Brain pericyte (primary cell): ENCODE results near the gene CDH12.

Experiments used
- DNase-seq: peaks from one replicate; pipeline ENCODE4 v3.0.0-alpha.2; 2012; ENCODE audit warnings: low read depth, low spot score

CDH12 gene

DNA sequence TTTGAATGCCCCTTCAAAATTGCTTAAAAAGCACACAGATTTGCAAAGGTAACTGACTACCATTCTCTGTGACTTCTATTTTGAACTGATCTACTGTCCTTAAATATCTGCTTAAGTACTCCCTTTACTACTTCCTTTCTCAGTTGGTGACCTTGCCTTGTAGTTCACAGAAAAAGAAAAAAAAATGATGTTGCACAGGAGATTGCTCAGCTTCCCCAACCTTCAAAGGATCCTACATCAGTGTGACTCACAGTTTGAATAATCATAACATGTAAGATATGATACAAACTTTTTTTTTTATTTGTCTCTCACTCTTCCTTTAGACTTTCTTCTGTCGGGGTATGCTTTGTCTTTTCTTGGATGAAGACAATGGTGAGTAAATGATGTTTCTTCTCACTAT, 1029.6 kb downstream of the CDH12 start:
- DNase-seq, result no peak

DNA sequence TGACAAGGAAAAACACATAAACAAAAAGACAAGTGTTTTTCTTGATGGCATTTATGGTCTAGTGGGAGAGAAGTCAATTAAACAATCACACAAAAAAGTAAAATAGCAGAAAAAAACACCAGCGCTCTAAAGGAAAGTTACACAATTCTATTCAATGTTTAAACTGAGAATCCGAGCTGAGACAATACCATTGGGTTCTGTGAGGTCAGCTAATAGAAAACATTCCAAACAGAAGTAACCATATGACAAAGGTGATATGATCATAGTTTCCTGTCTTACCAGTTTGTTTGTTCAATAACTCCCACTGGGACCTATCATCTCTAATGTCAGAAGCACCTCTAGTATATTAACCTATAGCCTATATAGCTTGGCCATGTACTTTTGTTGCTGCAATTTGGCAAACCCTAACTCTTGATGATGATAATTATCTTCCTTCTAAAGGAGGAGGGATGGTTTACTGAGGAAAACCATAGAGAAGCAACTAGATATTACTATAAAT, 1030.0 kb downstream of the CDH12 start:
- DNase-seq, result no peak

DNA sequence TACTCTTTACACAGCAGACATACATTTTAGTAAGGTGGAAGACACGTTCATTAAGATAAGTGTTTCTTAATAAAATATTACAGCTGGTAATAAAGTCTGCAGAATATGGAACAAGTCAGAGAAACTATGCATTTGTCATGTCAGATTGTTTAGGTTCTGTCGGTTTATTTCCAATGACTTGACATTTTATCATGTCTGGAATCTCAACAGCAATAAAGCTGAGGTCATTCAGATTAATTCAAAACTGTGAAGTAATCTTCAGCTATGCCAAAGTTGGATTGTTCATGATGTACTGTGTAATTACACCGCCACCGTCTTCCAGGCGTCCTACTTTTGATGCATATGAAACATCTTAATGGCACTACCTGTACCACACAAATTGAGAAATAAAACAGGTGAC, 1032.6 kb downstream of the CDH12 start:
- no peak for DNase-seq

DNA sequence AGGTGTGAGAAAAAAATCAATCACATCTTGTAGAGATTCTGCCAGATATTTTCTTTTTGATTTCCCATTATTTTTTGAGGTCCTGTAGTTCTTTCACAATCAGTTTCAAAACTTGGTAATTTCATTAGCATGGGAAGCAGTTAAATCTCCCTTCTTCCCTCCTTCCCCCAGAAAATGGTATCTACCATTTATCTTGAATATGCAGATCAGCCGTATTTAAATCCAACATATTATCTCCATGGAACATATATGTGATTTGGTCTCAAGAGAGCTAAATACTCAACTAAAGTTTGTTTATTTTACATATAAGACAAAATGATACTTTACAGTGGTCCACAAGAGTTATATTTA, 1034.8 kb downstream of the CDH12 start:
- DNase-seq, result no peak

DNA sequence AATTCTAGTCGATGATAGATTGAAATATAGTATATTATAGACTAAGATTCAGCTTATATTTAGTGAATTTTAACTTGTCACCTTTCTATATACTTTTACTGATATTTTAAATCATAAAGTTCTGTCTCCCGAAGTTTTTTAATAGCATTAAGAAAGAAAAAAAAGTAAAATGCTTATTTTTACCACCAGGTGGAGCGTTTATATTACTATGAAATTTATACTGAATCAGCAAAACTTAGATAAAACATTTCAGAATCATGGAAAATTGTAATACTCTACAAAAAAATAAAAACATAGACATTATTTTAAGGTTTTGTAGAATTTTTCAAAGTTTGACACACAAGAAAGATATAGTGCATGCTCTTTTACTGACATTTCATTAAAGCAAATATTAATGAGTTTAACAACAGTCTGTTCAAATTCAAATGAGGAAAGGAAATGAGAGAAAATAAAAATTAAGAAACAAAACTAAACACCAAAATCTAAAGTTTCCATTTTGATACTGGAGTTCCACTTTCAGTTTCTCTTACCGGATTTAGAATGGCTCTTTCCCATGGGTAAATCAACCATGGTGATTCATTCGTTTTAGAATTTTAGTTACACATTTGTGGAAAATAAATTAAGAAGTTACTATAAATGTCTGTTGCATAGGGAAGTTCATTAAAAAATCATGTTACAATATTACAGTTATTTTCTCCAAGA, 1035.3 kb downstream of the CDH12 start:
- DNase-seq, result no peak

DNA sequence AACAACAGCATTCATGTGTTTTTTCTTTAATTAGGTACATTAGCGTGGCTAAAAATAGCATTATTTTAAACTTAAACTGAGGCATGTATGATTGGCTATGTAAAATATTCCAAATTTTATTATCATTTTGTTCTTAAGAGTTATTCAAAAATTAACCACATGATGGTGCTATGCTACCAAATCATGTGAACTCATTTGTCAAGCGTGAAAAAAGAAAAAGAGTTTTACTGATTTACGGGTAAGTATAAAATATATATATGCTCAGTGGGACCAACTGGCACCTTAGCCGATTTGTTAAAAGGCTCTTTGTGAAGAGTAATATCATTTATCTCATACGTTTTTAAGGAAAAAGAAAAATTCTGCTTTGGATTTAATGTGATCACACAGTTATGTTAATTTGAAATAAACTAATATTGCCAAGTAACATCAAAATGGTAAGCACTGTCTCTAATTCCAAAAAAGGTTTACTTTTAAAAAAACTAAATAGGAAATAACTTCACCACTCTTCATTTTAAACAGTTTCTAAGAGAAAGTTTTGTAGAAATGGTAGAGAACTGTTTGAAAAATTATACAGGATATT, 1042.3 kb downstream of the CDH12 start:
- DNase-seq, result no peak

DNA sequence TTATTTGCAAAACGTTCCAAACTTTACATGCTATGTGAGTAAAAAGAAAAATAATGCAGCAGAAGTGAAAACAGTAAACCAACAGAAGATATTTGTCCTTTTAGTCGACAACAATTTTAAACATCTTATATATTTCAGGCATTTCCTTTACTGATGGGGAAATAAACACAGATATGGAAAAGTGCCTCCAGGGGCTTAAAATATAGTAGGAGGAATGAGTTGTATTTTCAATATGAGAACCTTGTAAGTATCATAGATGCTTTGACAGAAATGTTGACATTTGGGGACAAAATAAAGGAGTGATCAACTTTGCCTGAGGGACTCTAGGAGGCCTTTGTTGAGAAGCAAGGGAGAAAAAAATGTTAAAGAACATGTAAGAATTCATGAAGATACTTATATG, 1043.5 kb downstream of the CDH12 start:
- no peak for DNase-seq

DNA sequence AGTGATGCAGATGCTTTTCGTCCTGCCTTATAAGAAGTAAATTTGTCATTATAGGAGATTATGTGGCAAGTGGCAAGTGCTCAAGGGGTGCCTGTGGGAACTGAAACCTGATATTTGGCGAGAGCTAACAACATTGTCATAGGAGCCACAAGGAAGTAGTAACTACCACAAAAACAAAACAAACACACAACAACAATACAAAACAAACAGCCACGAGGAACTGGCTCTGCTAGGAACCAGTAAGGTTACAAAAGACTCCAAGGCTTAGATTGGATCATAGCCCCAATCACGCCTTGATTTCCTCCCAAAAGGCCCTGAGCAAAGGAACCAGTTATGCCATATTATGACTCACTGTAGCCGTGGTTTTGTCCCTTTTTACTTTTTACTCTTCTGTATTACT, 1045.2 kb downstream of the CDH12 start:
- DNase-seq, result no peak

DNA sequence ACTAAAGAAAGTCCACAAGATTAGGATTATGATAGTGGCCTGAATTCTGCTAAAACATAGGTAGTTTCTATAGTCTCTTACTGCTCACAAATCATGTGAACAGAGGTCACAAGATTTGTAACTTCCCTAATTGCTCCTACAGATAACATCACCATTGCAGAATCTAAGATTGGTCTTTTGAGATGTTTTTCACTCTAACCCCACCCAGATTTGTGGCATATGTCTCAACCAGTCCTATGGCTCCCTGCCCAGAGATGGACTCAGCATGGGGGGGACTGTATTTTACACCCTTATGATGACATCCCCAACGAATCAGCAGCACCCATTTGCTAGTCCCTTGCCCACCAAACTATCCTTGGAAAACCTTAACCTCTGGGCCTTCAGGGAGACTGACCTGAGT, 1046.2 kb downstream of the CDH12 start:
- no peak for DNase-seq

DNA sequence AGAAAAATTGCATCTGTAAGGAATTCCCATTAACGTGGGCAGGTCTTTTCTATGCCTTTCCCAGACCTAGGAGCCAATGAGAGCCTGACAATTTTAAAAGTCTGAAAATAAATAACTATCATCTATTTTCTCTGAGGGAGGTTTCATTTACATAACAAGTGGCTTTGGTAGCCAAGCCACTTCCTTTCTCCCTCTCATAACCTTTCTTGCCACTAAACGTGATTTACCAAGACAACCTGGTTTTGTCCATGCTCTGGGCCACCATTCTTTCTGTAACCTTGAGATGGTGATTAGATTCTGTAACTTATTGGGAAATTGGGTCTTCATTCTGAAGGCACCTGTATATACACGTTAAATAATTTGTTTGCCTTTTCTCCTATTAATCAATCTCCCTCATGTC, 1046.9 kb downstream of the CDH12 start:
- no peak for DNase-seq

DNA sequence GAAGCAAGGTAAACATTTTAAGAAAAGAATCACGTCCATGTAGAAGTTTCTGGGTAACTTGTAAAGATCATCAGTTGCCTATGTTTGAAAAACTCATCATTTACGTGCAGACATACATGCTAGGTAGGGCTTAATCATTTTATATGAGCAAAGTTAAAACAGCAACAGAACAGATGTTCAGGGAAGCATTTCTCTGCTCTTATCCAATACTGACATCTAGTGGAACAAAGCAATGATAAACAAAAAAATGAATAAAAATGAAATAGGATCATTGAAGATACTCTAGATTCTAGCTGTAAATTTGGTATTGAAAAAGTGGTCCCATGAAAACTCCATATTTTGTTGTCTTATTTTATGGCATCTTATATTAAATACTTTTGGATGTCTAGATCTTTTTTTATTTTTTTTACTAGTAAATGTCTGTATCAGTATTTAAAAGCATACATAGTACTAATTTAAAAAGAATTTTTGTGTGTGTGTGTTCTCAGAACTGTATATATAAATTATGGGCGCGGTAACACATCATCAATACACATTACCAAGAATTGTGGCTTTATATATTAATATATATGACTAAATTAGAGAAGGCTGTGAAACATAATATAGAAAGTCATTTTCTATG, 1050.2 kb downstream of the CDH12 start:
- no peak for DNase-seq

DNA sequence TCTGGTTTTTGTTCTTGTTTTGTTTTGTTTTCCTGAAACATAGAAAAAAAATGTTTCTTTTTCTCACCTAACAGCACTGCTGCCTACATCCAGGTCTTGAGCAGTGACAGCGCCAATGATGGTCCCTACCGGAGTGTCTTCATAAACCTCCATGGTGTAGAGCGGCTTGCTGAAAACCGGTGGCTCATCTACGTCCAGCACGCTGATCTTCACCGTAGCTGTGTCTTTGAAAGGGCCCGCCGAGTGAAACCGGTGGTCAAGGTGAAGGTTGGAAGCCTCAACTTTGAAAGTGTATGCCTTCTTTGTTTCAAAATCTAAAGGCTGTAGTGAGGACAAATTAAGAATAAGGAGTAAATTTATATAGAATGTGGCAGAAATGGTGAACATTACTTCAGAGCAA, 1051.0 kb downstream of the CDH12 start:
- no peak for DNase-seq

DNA sequence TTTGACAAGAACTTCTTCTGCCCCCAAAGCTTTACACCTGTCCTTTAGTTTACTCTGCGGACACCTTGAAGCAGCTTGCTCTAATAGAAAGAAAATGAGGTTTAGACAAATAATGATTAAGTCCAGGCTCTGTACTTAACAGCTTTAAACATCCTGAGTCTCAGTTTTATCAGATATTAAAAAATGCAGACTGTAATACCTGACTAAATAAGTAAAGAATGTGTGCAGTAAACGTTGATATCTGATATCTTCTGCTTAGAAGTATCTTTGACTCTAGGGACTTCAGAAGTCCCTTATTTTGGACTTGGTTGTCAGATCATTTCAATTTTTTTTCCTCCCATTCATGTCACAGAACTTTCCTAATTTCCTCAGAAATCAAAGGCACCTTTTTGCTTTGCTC, 1060.4 kb downstream of the CDH12 start:
- no peak for DNase-seq

DNA sequence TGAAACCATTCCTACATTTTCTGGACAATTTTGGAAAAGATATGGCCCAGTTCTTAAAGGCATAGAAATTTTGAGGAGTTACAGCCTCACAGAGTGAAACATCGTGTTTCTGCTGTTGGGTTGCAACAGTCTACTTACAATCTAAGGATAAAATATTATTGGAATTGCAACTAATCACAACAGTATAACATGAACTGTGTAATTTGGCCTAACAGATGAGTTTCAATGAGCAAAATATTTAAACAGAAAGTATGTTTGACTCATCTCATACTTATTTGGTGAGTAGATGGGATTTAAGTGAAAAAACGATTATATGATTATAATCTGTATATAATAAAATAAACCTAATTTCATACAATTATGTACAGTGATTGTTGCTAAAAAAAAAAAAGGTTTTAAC, 1061.8 kb downstream of the CDH12 start:
- DNase-seq, result no peak

DNA sequence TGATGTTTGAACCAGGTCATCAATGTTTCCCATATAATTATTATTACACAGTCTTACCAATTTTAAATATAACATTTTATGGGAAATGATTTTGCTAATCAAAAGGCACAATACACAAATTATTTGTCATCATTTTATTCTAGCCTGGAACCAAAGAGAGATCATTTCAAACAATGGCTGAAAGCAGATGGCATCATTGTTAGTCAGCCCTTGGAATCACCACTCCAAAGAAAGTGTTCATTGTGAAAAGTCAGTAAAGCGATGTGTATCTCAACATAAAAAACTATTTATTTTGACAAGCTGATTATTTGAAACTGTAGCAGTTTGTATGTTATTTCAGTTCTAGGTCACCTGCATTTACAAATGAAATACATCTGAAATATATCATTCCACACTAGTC, 1068.7 kb downstream of the CDH12 start:
- no peak for DNase-seq

DNA sequence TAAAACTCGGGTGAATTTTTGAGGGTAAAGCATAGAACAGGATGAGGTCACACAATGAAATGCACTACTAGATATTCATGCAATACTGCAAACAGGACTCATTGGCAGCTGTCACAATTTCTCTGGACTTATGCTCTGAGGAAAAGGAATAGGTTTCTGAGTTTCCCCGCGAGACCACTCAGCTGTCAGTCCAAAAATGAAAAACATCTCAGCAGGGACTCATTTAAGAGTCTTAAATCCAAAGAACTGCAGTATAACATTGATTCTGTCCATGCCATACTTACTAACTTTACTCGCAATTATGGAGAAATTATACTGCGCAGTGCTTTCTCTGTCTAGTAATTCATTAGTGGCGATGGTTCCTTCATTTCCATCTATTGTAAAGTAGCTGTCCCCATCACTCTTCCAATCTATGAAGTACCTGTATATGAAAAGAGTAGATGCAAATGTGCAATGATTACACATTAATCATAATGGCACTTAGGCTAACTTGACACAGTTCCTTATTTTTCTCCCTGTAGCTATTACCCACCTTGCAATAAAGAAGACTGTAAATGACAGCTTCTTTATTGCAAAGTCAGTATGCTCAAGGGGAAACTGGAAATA, 1070.0 kb downstream of the CDH12 start:
- no peak for DNase-seq

DNA sequence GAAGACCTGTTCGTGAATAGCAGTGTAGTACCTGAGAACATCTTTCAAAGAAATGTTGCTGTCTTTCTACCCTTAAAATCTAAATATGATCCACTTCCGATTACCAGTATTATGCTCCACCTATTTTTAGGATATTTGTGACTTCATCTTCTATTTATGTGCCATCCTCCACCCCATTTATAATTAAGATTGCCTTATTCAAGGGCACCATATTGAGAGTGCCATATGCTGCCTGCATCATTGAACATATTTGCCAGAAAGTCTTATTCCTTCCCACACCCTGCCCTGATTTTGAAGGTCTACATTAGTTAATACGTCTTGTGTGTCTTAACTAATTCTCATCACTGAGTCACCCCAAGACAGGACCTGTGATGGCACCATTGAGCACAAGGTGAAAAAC, 1076.7 kb downstream of the CDH12 start:
- no peak for DNase-seq

DNA sequence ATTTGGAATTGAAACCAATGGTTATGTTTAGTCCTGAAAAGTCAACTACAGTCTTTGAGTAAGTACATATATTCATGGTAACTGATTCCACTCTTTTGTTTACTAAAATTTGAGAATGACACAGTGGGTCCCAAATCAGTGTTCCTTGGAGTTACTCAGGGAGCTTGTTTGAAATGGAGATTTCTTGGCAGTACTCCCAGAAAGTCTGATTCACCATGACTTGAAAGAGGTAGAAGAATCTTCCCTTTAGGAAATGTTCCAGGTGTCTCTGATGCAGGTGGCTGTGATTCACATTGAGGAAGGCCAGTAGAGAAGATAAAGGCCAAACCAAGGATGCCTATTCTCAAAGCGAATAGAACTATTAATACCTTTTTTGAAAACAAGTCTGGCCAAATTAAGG, 1078.3 kb downstream of the CDH12 start:
- DNase-seq, result no peak

DNA sequence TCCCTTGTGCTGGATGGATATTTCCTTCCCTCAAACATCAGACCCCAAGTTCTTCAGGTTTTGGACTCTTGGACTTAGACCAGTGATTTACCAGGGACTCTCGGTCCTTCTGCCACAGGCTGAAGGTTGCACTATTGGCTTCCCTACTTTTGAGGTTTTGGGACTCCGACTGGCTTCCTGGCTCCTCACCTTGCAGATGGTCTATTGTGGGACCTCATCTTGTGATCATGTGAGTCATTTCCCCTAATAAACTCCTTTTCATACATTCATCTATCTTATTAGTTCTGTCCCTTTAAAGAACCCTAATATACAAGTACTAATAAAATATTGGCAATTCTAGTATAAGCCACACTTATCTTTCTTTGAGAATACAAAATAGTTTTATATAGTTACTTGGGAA, 1078.9 kb downstream of the CDH12 start:
- DNase-seq, result no peak

DNA sequence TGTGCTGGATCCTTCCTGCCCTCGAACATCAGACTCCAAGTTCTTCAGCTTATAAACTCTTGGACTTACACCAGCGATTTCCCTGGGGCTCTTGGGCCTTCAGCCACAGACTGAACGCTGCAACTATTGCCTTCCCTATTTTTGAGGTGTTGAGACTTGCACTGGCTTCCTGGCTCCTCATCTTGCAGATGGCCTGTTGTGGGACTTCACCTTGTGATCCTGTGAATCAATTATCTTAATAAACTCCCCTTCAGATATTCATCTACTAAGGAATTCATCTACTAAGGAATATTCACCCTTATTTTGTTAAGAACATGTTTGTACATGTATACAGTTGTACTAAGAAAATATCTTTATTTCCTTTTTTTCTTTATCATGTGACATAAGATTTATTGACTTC, 1079.7 kb downstream of the CDH12 start:
- no peak for DNase-seq

DNA sequence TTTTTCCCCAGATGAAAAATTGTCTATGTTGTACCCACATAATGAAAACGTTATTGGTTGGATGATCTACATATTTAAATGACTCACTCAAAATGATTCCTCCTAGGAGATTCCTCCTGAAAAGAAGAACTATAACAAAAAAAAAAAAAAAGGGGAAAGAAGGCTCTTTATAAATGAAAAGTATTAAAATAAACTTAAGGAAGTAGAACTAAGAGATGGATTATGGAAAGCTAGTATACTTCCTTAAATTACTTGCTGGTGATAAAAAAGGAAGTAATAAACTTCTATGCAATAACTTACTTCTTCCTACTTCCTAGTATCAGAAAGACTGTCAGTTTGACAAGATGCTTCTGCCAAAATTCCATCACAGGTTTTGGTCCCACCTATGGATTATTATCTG, 1087.7 kb downstream of the CDH12 start:
- DNase-seq, result no peak

DNA sequence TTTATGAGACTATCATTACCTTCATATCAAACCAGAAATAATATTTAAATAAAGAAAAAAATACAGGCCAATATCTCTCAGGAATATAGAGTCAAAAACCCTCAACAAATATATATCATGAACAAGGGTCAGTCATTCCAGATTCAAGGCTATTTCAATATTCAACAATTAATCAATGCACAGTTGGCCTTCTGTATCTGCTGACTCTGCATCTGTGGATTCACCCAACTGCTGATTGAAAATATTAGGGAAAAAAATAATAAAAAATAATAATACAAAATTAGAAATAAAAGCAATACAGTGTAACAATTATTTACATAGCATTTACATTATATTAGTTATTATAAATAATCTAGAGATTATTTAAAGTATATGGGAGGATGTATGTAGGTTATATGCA, 1114.0 kb downstream of the CDH12 start:
- no peak for DNase-seq

DNA sequence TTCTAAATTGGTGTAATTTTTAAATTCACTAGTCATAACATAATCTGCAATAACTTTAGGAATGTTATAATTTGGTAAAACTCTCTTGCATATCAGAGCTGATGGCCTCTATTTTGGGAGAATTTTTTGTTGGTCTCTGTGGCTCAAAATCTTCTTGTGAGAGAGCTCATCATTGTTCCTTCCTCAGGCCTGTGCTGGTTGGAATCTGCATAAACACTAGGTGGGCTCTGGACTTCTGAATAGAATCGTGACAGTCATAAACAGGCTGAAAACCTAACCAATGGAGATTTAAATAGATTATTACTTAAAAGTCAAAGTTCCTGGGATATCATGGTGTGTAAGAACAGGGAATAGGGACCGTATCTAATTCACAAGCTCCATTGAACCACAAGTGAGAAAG, 1129.6 kb downstream of the CDH12 start:
- DNase-seq, result no peak
